ENCODE data around the gene ARRDC1. TPM values are rescaled to one million over a fixed set of nuclear protein-coding genes. Genes with fewer than 3 reads are reported as not detected.
A peak's percentile ranks its signal among the peaks of the same experiment; 100 is the strongest.

The ARRDC1 gene
- total and polyA plus RNA-seq, 9 of the 15 experiments (the other 6 are each of a cell fraction or from before 2014, with no cell fraction given) = 0.21 to 45.3 (median 18.6) TPM

GRCh38 chr9:137621131-137621757 lies 15.8 kb downstream of the ARRDC1 start (continued):
- no peak for TF ChIP-seq FOXJ2 (tag; IDR thresholded peaks at IDR 0.05)
- no peak for TF ChIP-seq NR2C2 (CRISPR knock-in tag; IDR thresholded peaks at IDR 0.05)
- TF ChIP-seq NR2C2 (tag; IDR thresholded peaks at IDR 0.05) = peak; percentile 30; the same call in 1 of the 2 replicates
- peak in 1 of 2 experiments; percentile 25; a peak in 1 of 4 replicates for TF ChIP-seq MNT (conservative IDR thresholded peaks at IDR 0.05)
- TF ChIP-seq EGR1 (conservative IDR thresholded peaks at IDR 0.05) = peak; percentile 61
- no peak for TF ChIP-seq RBM22 (IDR thresholded peaks at IDR 0.05; ENCODE audit: low read depth, low read length, poor library complexity, severe bottlenecking)
- TF ChIP-seq CC2D1A (IDR thresholded peaks at IDR 0.05) = no peak
- TF ChIP-seq MGA (IDR thresholded peaks at IDR 0.05) = no peak
- TF ChIP-seq NR2C1 (IDR thresholded peaks at IDR 0.05) = peak; percentile 39; the same call in 1 of the 2 replicates
- TF ChIP-seq NR2C1 (tag; IDR thresholded peaks at IDR 0.05) = no peak
- TF ChIP-seq ZFX (CRISPR knock-in tag; IDR thresholded peaks at IDR 0.05) = no peak
- TF ChIP-seq PTTG1 (tag; IDR thresholded peaks at IDR 0.05; ENCODE audit: low read depth) = no peak
- no peak for TF ChIP-seq TCF3 (CRISPR knock-in tag; IDR thresholded peaks at IDR 0.05)
- TF ChIP-seq NBN (IDR thresholded peaks at IDR 0.05; ENCODE audit: low read depth) = no peak
- no peak for TF ChIP-seq PML (IDR thresholded peaks at IDR 0.05; ENCODE audit: low read length)
- TF ChIP-seq ZNF217 (CRISPR knock-in tag; IDR thresholded peaks at IDR 0.05) = no peak

Measured in K562 (cell line).